ENCODE measurements around the gene PRR14.

Gene PRR14

GRCh38 chr16:30664616-30665109 lies 13.9 kb downstream of the PRR14 start:
- TF ChIP-seq NFRKB (IDR thresholded peaks at IDR 0.05) (no peak), ELF4 (IDR thresholded peaks at IDR 0.05) (no peak), BHLHE40 (IDR thresholded peaks at IDR 0.05; ENCODE audit: borderline replicate concordance) (no peak), FOXA1 (IDR thresholded peaks at IDR 0.05) (no peak), FOXK2 (IDR thresholded peaks at IDR 0.05) (no peak), ARNT (IDR thresholded peaks at IDR 0.05) (no peak), TARDBP (IDR thresholded peaks at IDR 0.05) (no peak), L3MBTL2 (conservative IDR thresholded peaks at IDR 0.05) (no peak), SUZ12 (IDR thresholded peaks at IDR 0.05) (no peak), SP1 (IDR thresholded peaks at IDR 0.05) (no peak), ZNF384 (IDR thresholded peaks at IDR 0.05) (no peak)
- TF ChIP-seq, protein P1, sequence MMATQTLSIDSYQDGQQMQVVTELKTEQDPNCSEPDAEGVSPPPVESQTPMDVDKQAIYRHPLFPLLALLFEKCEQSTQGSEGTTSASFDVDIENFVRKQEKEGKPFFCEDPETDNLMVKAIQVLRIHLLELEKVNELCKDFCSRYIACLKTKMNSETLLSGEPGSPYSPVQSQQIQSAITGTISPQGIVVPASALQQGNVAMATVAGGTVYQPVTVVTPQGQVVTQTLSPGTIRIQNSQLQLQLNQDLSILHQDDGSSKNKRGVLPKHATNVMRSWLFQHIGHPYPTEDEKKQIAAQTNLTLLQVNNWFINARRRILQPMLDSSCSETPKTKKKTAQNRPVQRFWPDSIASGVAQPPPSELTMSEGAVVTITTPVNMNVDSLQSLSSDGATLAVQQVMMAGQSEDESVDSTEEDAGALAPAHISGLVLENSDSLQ (IDR thresholded peaks at IDR 0.05), result no peak
- POLR2A ChIA-PET, result interaction anchor here (1.0 to 2.0 kb wide), 3 partner anchors 31 to 36 kb away, joined by 3 to 5 read pairs (median 3); no protein-coding TSS in a partner anchor

GRCh38 chr16:30665155-30665829 lies 14.5 kb downstream of the PRR14 start:
- CTCF ChIA-PET, result interaction anchor here (0.6 to 2.0 kb wide), 3 partner anchors 29 to 253 kb away, joined by 3 to 10 read pairs (median 3); no protein-coding TSS in a partner anchor
- POLR2A ChIA-PET, result interaction anchor here (0.8 to 2.0 kb wide), 5 partner anchors 31 to 209 kb away, joined by 3 to 5 read pairs (median 3); no protein-coding TSS in a partner anchor
- TF ChIP-seq ELF4 (IDR thresholded peaks at IDR 0.05) (no peak), ZNF384 (IDR thresholded peaks at IDR 0.05) (no peak), FOXM1 (IDR thresholded peaks at IDR 0.05; ENCODE audit: borderline replicate concordance) (no peak), SP1 (IDR thresholded peaks at IDR 0.05) (no peak), HDGF (IDR thresholded peaks at IDR 0.05; ENCODE audit: borderline replicate concordance) (no peak), LEF1 (IDR thresholded peaks at IDR 0.05; ENCODE audit: borderline replicate concordance) (no peak), SUZ12 (IDR thresholded peaks at IDR 0.05) (no peak), FOXA1 (IDR thresholded peaks at IDR 0.05) (no peak), BHLHE40 (IDR thresholded peaks at IDR 0.05; ENCODE audit: borderline replicate concordance) (no peak)
- TF ChIP-seq, protein P1 (IDR thresholded peaks at IDR 0.05), result no peak
- no peak for DNase-seq (ENCODE audit: extremely low spot score)

More at GRCh38 chr16:30664616-30665109, 13.9 kb downstream of the PRR14 start:
- CTCF ChIA-PET, result interaction anchor here (2.0 kb wide), 1 partner anchor 30 kb away, joined by 10 read pairs; no protein-coding TSS in a partner anchor
- no peak for DNase-seq (ENCODE audit: extremely low spot score)

- DNase-seq (ENCODE audit: extremely low spot score), result no peak
- ChIA-PET CTCF (interaction anchor here (0.6 to 2.0 kb wide), 3 partner anchors 28 to 253 kb away, joined by 3 to 10 read pairs (median 3); no protein-coding TSS in a partner anchor), POLR2A (interaction anchor here (0.8 to 2.0 kb wide), 5 partner anchors 31 to 209 kb away, joined by 3 to 5 read pairs (median 3); no protein-coding TSS in a partner anchor)
- TF ChIP-seq ELF4 (IDR thresholded peaks at IDR 0.05) (no peak), TARDBP (IDR thresholded peaks at IDR 0.05) (no peak), FOXM1 (IDR thresholded peaks at IDR 0.05; ENCODE audit: borderline replicate concordance) (no peak), LEF1 (IDR thresholded peaks at IDR 0.05; ENCODE audit: borderline replicate concordance) (no peak), CTBP1 (IDR thresholded peaks at IDR 0.05; ENCODE audit: borderline replicate concordance) (no peak), FOXK2 (IDR thresholded peaks at IDR 0.05) (no peak), L3MBTL2 (conservative IDR thresholded peaks at IDR 0.05) (no peak), HDGF (IDR thresholded peaks at IDR 0.05; ENCODE audit: borderline replicate concordance) (no peak), SUZ12 (IDR thresholded peaks at IDR 0.05) (no peak), SP1 (IDR thresholded peaks at IDR 0.05) (no peak), BHLHE40 (IDR thresholded peaks at IDR 0.05; ENCODE audit: borderline replicate concordance) (no peak), ARNT (IDR thresholded peaks at IDR 0.05) (no peak), ZNF384 (IDR thresholded peaks at IDR 0.05) (no peak), NFRKB (IDR thresholded peaks at IDR 0.05) (no peak), FOXA1 (IDR thresholded peaks at IDR 0.05) (no peak)
- TF ChIP-seq, protein P1 (IDR thresholded peaks at IDR 0.05), result no peak
Observed at GRCh38 chr16:30665830-30666190, 15.1 kb downstream of the PRR14 start.

GRCh38 chr16:30666681-30667080 lies 15.9 kb downstream of the PRR14 start:
- ChIA-PET CTCF (interaction anchor here (0.7 kb wide), 1 partner anchor 15 kb away, joined by 4 read pairs; no protein-coding TSS in a partner anchor), POLR2A (interaction anchor here (2.0 to 2.3 kb wide), 2 partner anchors 8 to 30 kb away, joined by 5 to 9 read pairs; partner anchors contain the start of gene FBRS)
- DNase-seq (ENCODE audit: extremely low spot score), result no peak
- no peak for TF ChIP-seq TARDBP (IDR thresholded peaks at IDR 0.05)
- TF ChIP-seq SP1 (IDR thresholded peaks at IDR 0.05), result no peak
- TF ChIP-seq SUZ12 (IDR thresholded peaks at IDR 0.05), result no peak
- TF ChIP-seq ELF4 (IDR thresholded peaks at IDR 0.05), result no peak
- TF ChIP-seq CTBP1 (IDR thresholded peaks at IDR 0.05; ENCODE audit: borderline replicate concordance), result no peak
- TF ChIP-seq FOXM1 (IDR thresholded peaks at IDR 0.05; ENCODE audit: borderline replicate concordance), result no peak
- TF ChIP-seq ZNF384 (IDR thresholded peaks at IDR 0.05), result no peak
- no peak for TF ChIP-seq ARNT (IDR thresholded peaks at IDR 0.05)
- TF ChIP-seq BHLHE40 (IDR thresholded peaks at IDR 0.05; ENCODE audit: borderline replicate concordance), result no peak
- no peak for TF ChIP-seq NFRKB (IDR thresholded peaks at IDR 0.05)
- no peak for TF ChIP-seq HDGF (IDR thresholded peaks at IDR 0.05; ENCODE audit: borderline replicate concordance)
- TF ChIP-seq LEF1 (IDR thresholded peaks at IDR 0.05; ENCODE audit: borderline replicate concordance), result no peak
- TF ChIP-seq, protein P1 (IDR thresholded peaks at IDR 0.05), result no peak
- no peak for TF ChIP-seq FOXA1 (IDR thresholded peaks at IDR 0.05)
- TF ChIP-seq FOXK2 (IDR thresholded peaks at IDR 0.05), result no peak
- no peak for TF ChIP-seq L3MBTL2 (conservative IDR thresholded peaks at IDR 0.05)

Data from HEK293T (cell line).